Measurements from ENCODE around the gene NUP42. TPM values are rescaled to one million over a fixed set of nuclear protein-coding genes. Genes with fewer than 3 reads are reported as not detected.
"Not testable (repeated sequence)": the region's sequence is repeated elsewhere in the genome, so short reads cannot be mapped to it uniquely, and the experiment has no call there.

Gene NUP42
- total RNA-seq, 6 experiments from 2014 or later = 13.5 to 19.9 (median 19.1) TPM

DNA sequence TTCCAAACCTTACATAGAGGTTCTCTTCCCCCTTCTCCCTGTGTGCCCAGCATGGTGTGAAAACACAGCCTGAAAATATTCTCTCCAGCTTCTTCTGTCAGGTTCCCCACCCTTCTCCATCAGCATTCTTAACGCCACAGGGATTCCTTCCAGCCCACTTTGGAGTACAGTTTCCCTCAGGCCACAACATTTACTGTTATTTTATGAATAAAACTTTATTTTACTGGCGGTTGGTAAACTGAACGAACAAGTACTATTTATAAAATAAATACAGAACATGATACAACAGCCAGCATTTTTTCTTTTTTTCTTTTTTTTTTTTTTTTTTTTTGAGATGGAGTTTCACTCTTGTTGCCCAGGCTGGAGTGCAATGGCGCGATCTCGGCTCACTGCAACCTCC lies 33.1 kb downstream of the NUP42 start:
- no peak for DNase-seq
- no peak overlapping the region for H3K4me3 Mint-ChIP-seq
- H3K4me1 Mint-ChIP-seq (ENCODE audit: low read depth) = no peaks in the 10 kb centered on the region
- no peak overlapping the region for H3K27ac Mint-ChIP-seq
- peaks cover 5% of the 10 kb centered on the region; the same call in 1 of the 2 replicates for H3K27me3 Mint-ChIP-seq (ENCODE audit: insufficient read depth)
- H3K9me3 Mint-ChIP-seq = no peaks in the 10 kb centered on the region
- TF ChIP-seq, protein P1, sequence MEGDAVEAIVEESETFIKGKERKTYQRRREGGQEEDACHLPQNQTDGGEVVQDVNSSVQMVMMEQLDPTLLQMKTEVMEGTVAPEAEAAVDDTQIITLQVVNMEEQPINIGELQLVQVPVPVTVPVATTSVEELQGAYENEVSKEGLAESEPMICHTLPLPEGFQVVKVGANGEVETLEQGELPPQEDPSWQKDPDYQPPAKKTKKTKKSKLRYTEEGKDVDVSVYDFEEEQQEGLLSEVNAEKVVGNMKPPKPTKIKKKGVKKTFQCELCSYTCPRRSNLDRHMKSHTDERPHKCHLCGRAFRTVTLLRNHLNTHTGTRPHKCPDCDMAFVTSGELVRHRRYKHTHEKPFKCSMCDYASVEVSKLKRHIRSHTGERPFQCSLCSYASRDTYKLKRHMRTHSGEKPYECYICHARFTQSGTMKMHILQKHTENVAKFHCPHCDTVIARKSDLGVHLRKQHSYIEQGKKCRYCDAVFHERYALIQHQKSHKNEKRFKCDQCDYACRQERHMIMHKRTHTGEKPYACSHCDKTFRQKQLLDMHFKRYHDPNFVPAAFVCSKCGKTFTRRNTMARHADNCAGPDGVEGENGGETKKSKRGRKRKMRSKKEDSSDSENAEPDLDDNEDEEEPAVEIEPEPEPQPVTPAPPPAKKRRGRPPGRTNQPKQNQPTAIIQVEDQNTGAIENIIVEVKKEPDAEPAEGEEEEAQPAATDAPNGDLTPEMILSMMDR (IDR thresholded peaks at IDR 0.05) = no peak
- no peaks in the 10 kb centered on the region for H3K36me3 Mint-ChIP-seq (ENCODE audit: low read depth)

GRCh38 chr7:23216021-23216420 lies 34.2 kb downstream of the NUP42 start:
- H3K9me3 Mint-ChIP-seq = no peaks in the 10 kb centered on the region
- no peak overlapping the region for H3K27ac Mint-ChIP-seq
- no peaks in the 10 kb centered on the region for H3K36me3 Mint-ChIP-seq (ENCODE audit: low read depth)
- no peak for DNase-seq
- TF ChIP-seq, protein P1 (IDR thresholded peaks at IDR 0.05) = no peak
- no peaks in the 10 kb centered on the region for H3K4me1 Mint-ChIP-seq (ENCODE audit: low read depth)
- H3K4me3 Mint-ChIP-seq = no peak overlapping the region
- peaks cover 3% of the 10 kb centered on the region; the same call in 1 of the 2 replicates for H3K27me3 Mint-ChIP-seq (ENCODE audit: insufficient read depth)

- 0 out of 2 replicates have a peak, but pooled peaks cover 3% of the 10 kb centered on the region for H3K27me3 Mint-ChIP-seq (ENCODE audit: insufficient read depth)
- no peaks in the 10 kb centered on the region for H3K36me3 Mint-ChIP-seq (ENCODE audit: low read depth)
- H3K4me3 Mint-ChIP-seq = no peak overlapping the region
- TF ChIP-seq, protein P1 (IDR thresholded peaks at IDR 0.05) = no peak
- H3K4me1 Mint-ChIP-seq (ENCODE audit: low read depth) = no peaks in the 10 kb centered on the region
- H3K9me3 Mint-ChIP-seq = no peaks in the 10 kb centered on the region
- H3K27ac Mint-ChIP-seq = no peak overlapping the region
- no peak for DNase-seq
Observed at GRCh38 chr7:23218196-23218595, 36.3 kb downstream of the NUP42 start.

DNA sequence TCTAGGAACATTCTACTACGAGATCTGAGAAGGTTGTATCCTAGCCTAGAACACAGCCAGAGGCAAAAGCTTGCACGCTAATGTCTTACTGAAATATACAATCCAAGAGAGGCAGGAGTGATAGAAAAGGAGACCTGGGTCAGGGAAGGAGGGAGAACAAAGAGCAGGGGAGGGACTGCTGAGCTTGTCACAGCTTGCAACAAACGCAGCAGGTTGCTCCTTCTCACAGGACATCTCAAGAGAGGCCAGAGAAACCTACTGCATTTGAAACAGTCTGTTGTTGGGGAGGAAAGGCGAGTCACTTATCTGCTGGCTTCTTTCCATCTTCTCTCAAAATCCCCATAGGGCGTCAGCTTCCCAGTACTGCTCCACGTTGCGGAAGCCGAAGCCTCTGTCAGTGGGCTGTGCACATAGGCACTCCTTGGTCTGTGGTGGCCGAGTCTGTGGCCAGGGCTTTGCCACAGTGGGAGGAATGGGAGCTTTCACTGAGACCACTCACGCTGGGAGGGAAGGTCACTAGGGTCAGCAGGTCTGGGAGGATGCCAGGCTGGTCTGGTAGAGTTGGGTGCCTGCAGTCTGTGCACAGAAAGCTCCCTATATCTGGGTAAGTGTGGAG lies 39.0 kb downstream of the NUP42 start:
- Mint-ChIP-seq H3K36me3 (ENCODE audit: low read depth) (no peaks in the 10 kb centered on the region), H3K4me1 (ENCODE audit: low read depth) (no peaks in the 10 kb centered on the region), H3K27me3 (ENCODE audit: insufficient read depth) (peaks cover 13% of the 10 kb centered on the region; the same call in 1 of the 2 replicates), H3K4me3 (no peak overlapping the region), H3K9me3 (no peaks in the 10 kb centered on the region), H3K27ac (no peak overlapping the region)
- TF ChIP-seq, protein P1 (IDR thresholded peaks at IDR 0.05) = no peak
- no peak for DNase-seq

- no peak for DNase-seq
- Mint-ChIP-seq H3K4me3 (no peak overlapping the region), H3K9me3 (no peaks in the 10 kb centered on the region), H3K4me1 (ENCODE audit: low read depth) (no peaks in the 10 kb centered on the region), H3K27ac (no peak overlapping the region), H3K27me3 (ENCODE audit: insufficient read depth) (peaks cover 10% of the 10 kb centered on the region; the same call in 1 of the 2 replicates), H3K36me3 (ENCODE audit: low read depth) (no peaks in the 10 kb centered on the region)
- TF ChIP-seq, protein P1 (IDR thresholded peaks at IDR 0.05) = no peak; the same call in 1 of the 2 replicates
Observed at GRCh38 chr7:23222439-23223030, 40.7 kb downstream of the NUP42 start.

DNA sequence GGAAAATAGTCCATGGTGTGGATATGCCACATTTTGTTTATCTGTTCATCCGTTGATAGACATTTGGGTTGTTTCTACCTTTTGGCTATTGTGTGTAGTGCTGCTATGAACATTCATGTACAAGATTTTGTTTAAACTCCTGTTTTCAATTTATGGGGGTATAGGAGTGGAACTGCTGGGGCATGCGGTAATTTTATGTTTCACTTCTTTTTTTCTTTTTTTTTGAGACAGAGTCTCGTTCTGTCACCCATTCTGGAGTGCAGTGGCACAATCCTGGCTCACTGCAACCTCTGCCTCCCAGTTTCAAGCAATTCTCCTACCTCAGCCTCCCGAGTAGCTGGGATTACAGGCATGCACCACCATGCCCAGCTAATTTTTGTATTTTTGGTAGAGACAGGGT lies 42.5 kb downstream of the NUP42 start:
- H3K4me1 Mint-ChIP-seq (ENCODE audit: low read depth); H3K27ac Mint-ChIP-seq; H3K27me3 Mint-ChIP-seq (ENCODE audit: insufficient read depth); H3K9me3 Mint-ChIP-seq; H3K36me3 Mint-ChIP-seq (ENCODE audit: low read depth); H3K4me3 Mint-ChIP-seq; DNase-seq: not testable (repeated sequence)
